BLaER1 (cell line): ENCODE data around the gene SNTA1.
"Not testable (repeated sequence)": the region's sequence is repeated elsewhere in the genome, so short reads cannot be mapped to it uniquely, and the experiment has no call there.

Source experiments
- H3K27ac ChIP-seq: shearing (Covaris generic); formaldehyde crosslinking; 2 replicates; pipeline ENCODE4 v1.8.1; 2022
- H3K27me3 ChIP-seq: shearing (Covaris generic); formaldehyde crosslinking; 2 replicates; pipeline ENCODE4 v1.8.1; 2022
- H3K36me3 ChIP-seq: shearing (Covaris generic); formaldehyde crosslinking; 2 replicates; pipeline ENCODE4 v1.8.1; 2022
- H3K4me1 ChIP-seq: shearing (Covaris generic); formaldehyde crosslinking; 2 replicates; pipeline ENCODE4 v1.8.1; 2022
- H3K4me2 ChIP-seq: shearing (Covaris generic); formaldehyde crosslinking; 2 replicates; pipeline ENCODE4 v1.8.1; 2022
- H3K4me3 ChIP-seq: shearing (Covaris generic); formaldehyde crosslinking; 2 replicates; pipeline ENCODE4 v1.8.1; 2022
- H3K9ac ChIP-seq: shearing (Covaris generic); formaldehyde crosslinking; 2 replicates; pipeline ENCODE4 v1.8.1; 2022
- H3K9me3 ChIP-seq: shearing (Covaris generic); formaldehyde crosslinking; 2 replicates; pipeline ENCODE4 v1.8.1; 2022
- H4K20me1 ChIP-seq: shearing (Covaris generic); formaldehyde crosslinking; 2 replicates; pipeline ENCODE4 v1.8.1; 2022
- Cebpa-rat ChIP-seq: shearing (Covaris generic); IDR thresholded peaks from 2 replicates; pipeline ENCODE4 v1.8.1; 2022

Gene SNTA1

GRCh38 chr20:33433465-33434234 lies 9.9 kb downstream of the SNTA1 start:
- peaks cover 25% of the 10 kb centered on the region for H3K4me1 ChIP-seq
- TF ChIP-seq Cebpa-rat: no peak

DNA sequence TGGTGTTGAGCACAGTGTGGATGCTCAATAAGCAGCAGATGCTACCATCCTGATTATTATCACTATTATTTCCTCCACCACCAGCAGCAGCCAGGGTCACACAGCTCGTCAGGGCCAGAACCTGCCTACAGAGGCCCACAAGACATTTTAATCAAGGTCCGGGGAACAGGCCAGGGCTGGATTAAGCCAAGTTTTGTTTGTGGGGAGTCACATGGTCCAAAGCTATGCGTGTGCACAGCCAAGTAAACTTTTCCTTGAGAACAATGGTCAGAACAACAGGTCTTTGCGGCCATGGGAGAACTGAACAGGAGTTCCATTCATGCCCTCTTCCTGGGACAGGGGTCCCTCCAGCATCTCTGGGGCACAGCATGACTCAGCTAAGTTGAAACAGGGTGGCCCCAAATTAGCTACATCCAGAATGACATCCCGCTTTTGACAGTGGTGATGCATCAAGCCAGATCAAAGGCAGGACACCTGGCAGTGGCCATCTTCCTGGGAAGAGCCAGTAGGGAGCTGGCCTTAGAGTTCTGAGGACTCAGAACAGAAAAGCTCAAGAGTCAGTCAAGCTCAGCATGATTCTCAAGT lies 11.7 kb downstream of the SNTA1 start:
- H4K20me1 ChIP-seq: no peaks in the 10 kb centered on the region
- H3K9ac ChIP-seq: no peak overlapping the region
- peaks cover 73% of the 10 kb centered on the region for H3K36me3 ChIP-seq
- H3K4me2 ChIP-seq: no peak overlapping the region
- H3K4me1 ChIP-seq: peaks cover 9% of the 10 kb centered on the region; the same call in 1 of the 2 replicates
- no peaks in the 10 kb centered on the region for H3K9me3 ChIP-seq
- no peaks in the 10 kb centered on the region for H3K27me3 ChIP-seq
- no peak overlapping the region for H3K27ac ChIP-seq
- no peak for TF ChIP-seq Cebpa-rat
- H3K4me3 ChIP-seq: no peak overlapping the region

More at GRCh38 chr20:33433465-33434234, 9.9 kb downstream of the SNTA1 start:
- peak overlapping the region; percentile 1; the same call in 1 of the 2 replicates for H3K27ac ChIP-seq
- peaks cover 71% of the 10 kb centered on the region for H3K36me3 ChIP-seq
- no peak overlapping the region for H3K4me3 ChIP-seq
- H4K20me1 ChIP-seq: no peaks in the 10 kb centered on the region
- no peaks in the 10 kb centered on the region for H3K9me3 ChIP-seq
- no peaks in the 10 kb centered on the region for H3K27me3 ChIP-seq
- H3K9ac ChIP-seq: no peak overlapping the region
- peak overlapping the region; percentile 38; the same call in 1 of the 2 replicates for H3K4me2 ChIP-seq

- H3K4me2 ChIP-seq, H3K27me3 ChIP-seq, H4K20me1 ChIP-seq, H3K9me3 ChIP-seq, H3K9ac ChIP-seq, H3K4me3 ChIP-seq, H3K27ac ChIP-seq: not testable (repeated sequence)
- H3K36me3 ChIP-seq: peaks cover 45% of the 10 kb centered on the region
- H3K4me1 ChIP-seq: peaks cover 17% of the 10 kb centered on the region
Observed at GRCh38 chr20:33423875-33424274, 19.7 kb downstream of the SNTA1 start.

- no peaks in the 10 kb centered on the region for H3K9me3 ChIP-seq
- TF ChIP-seq Cebpa-rat: no peak
- H3K4me3 ChIP-seq: no peak overlapping the region
- H4K20me1 ChIP-seq: no peaks in the 10 kb centered on the region
- H3K4me2 ChIP-seq: peak overlapping the region; percentile 18; the same call in 1 of the 2 replicates
- H3K36me3 ChIP-seq: peaks cover 40% of the 10 kb centered on the region
- H3K9ac ChIP-seq: peak overlapping the region; percentile 53; the same call in 1 of the 2 replicates
- no peaks in the 10 kb centered on the region for H3K27me3 ChIP-seq
- peak overlapping the region; percentile 33; the same call in 1 of the 2 replicates for H3K27ac ChIP-seq
- H3K4me1 ChIP-seq: peaks cover 19% of the 10 kb centered on the region
Observed at GRCh38 chr20:33423141-33423834, 20.3 kb downstream of the SNTA1 start.

GRCh38 chr20:33419140-33419974 lies 24.2 kb downstream of the SNTA1 start:
- no peaks in the 10 kb centered on the region for H4K20me1 ChIP-seq
- no peak overlapping the region for H3K9ac ChIP-seq
- peak overlapping the region; percentile 41; the same call in 1 of the 2 replicates for H3K27ac ChIP-seq
- H3K4me2 ChIP-seq: peak overlapping the region; percentile 34
- no peak overlapping the region for H3K4me3 ChIP-seq
- H3K9me3 ChIP-seq: no peaks in the 10 kb centered on the region
- peaks cover 48% of the 10 kb centered on the region for H3K36me3 ChIP-seq
- peaks cover 19% of the 10 kb centered on the region for H3K4me1 ChIP-seq
- TF ChIP-seq Cebpa-rat: no peak
- no peaks in the 10 kb centered on the region for H3K27me3 ChIP-seq

GRCh38 chr20:33418033-33418432 lies 25.5 kb downstream of the SNTA1 start:
- no peak overlapping the region for H3K9ac ChIP-seq
- no peaks in the 10 kb centered on the region for H4K20me1 ChIP-seq
- peaks cover 14% of the 10 kb centered on the region for H3K4me1 ChIP-seq
- peaks cover 38% of the 10 kb centered on the region for H3K36me3 ChIP-seq
- no peaks in the 10 kb centered on the region for H3K27me3 ChIP-seq
- TF ChIP-seq Cebpa-rat: no peak
- H3K4me2 ChIP-seq: no peak overlapping the region
- no peaks in the 10 kb centered on the region for H3K9me3 ChIP-seq
- H3K4me3 ChIP-seq: no peak overlapping the region
- H3K27ac ChIP-seq: no peak overlapping the region

DNA sequence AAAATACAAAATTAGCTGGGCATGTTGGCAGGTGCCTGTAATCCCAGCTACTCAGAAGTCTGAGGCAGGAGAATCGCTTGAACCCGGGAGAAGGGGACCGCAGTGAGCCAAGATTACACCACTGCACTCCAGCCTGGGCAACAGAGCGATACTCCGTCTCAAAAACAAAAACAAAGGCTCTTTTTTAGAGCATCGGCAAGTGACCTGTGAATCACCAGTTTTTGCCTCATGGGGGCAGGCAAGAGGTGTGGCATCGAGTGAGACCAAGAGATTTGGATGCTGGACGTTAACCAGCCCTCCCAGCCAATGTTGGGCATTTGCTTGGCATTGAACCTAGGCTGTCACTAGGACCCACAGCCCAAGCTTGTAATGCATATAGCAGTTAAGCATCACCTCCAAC lies 27.6 kb downstream of the SNTA1 start:
- Histone ChIP-seq H3K4me1 (peaks cover 25% of the 10 kb centered on the region), H4K20me1 (no peaks in the 10 kb centered on the region), H3K27me3 (no peaks in the 10 kb centered on the region), H3K4me3 (no peak overlapping the region), H3K9me3 (no peaks in the 10 kb centered on the region), H3K4me2 (no peak overlapping the region), H3K36me3 (peaks cover 53% of the 10 kb centered on the region), H3K27ac (no peak overlapping the region), H3K9ac (no peak overlapping the region)
- TF ChIP-seq Cebpa-rat: no peak

DNA sequence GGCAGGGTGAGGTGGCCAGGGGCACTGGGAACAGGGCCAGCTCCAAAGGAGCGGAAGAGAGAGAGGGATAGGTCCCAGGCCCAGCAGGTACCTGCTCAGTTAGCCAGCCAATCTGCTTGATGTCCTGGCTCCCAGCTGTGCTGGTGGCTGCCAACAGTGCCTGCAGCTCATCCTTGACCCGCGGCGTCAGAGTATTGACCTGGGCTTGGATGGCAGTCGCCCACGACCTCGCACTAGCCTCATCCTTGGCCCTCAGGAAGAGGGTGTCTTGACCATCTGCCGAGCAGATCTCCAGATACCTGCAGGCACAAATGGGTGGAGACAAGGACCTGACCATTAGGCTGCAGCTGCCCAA lies 31.1 kb downstream of the SNTA1 start:
- H3K36me3 ChIP-seq: peaks cover 53% of the 10 kb centered on the region
- H3K9ac ChIP-seq: no peak overlapping the region
- no peaks in the 10 kb centered on the region for H4K20me1 ChIP-seq
- no peak for TF ChIP-seq Cebpa-rat
- H3K4me3 ChIP-seq: no peak overlapping the region
- H3K27ac ChIP-seq: peak overlapping the region; percentile 92; the same call in 1 of the 2 replicates
- H3K27me3 ChIP-seq: no peaks in the 10 kb centered on the region
- H3K4me1 ChIP-seq: peaks cover 50% of the 10 kb centered on the region
- no peak overlapping the region for H3K4me2 ChIP-seq
- H3K9me3 ChIP-seq: no peaks in the 10 kb centered on the region; the same call in 1 of the 2 replicates
